Esophagus (tissue), 2 donors: ENCODE data around the gene NOL9. TPM values are rescaled to one million over a fixed set of nuclear protein-coding genes. Genes with fewer than 3 reads are reported as not detected.

Experiments
- H3K27ac ChIP-seq, 2 donors: one replicate each; pipeline ENCODE4 v1.5.1; 2013; ENCODE audit warnings: low read depth in 2 of 2, mild to moderate bottlenecking in 2 of 2, inconsistent platforms in 1 of 2, low read length in 1 of 2, moderate library complexity in 1 of 2
- H3K27me3 ChIP-seq, 2 donors: one replicate each; pipeline ENCODE4 v1.6.1; 2013; ENCODE audit warnings: low read length in 2 of 2, control low read depth in 1 of 2, mild to moderate bottlenecking in 1 of 2; ENCODE audit not compliant: insufficient read depth in 2 of 2, control insufficient read depth in 1 of 2
- H3K36me3 ChIP-seq, 2 donors: one replicate each; pipeline ENCODE4 v1.6.1; 2013; ENCODE audit warnings: low read length in 1 of 2; ENCODE audit not compliant: control insufficient read depth in 2 of 2, insufficient read depth in 2 of 2
- H3K4me1 ChIP-seq, 2 donors: one replicate each; pipeline ENCODE4 v1.6.1; 2013; ENCODE audit warnings: low read length in 1 of 2; ENCODE audit not compliant: control insufficient read depth in 2 of 2, insufficient read depth in 2 of 2
- H3K4me3 ChIP-seq, 2 donors: one replicate each; pipeline ENCODE4 v1.5.1; 2013; ENCODE audit warnings: low read length in 2 of 2, mild to moderate bottlenecking in 2 of 2, low read depth in 1 of 2, moderate library complexity in 1 of 2
- H3K9me3 ChIP-seq, 2 donors: one replicate each; pipeline ENCODE4 v1.6.1; 2013; ENCODE audit warnings: mild to moderate bottlenecking in 2 of 2, low read depth in 1 of 2, low read length in 1 of 2, moderate library complexity in 1 of 2; ENCODE audit not compliant: control insufficient read depth in 2 of 2, insufficient read depth in 1 of 2
- WGBS, 2 donors: extraction: QIAGEN DNeasy Blood & Tissue Kit; methylation state at CpG; one replicate each; pipeline ENCODE4 v1.1.7; 2013; 5-methylcytosine and 5-hydroxymethylcytosine counted together
- polyA plus RNA-seq, 2 donors: library from polyadenylated mRNA; stranded (reverse); fragments of 200-250 nt; gene quantifications; one replicate each; pipeline ENCODE4 v1.2.3, GENCODE V29; 2013
- donor health status: healthy with polysubstance abuse.
- donor health status: Bipolar disorder and iron deficiency.

Gene NOL9
- polyA plus RNA-seq, 2 donors: 3.8 to 5.7 TPM

GRCh38 chr1:6599141-6599975 is 45.0 kb upstream of the NOL9 start:
- H3K4me1 ChIP-seq: peaks cover 12 to 28% of the 10 kb centered on the region in 2 donors
- H3K9me3 ChIP-seq: no peaks in the 10 kb centered on the region
- H3K4me3 ChIP-seq: peak overlapping the region; percentile 46 to 98
- H3K27ac ChIP-seq: peak overlapping the region; percentile 97
- no peaks in the 10 kb centered on the region for H3K27me3 ChIP-seq
- 39 to 50% methylated on average over 31 of the region's 31 CpGs for WGBS, 2 donors
- peaks cover 12 to 39% of the 10 kb centered on the region in 2 donors for H3K36me3 ChIP-seq

- 56 to 70% methylated on average over 6 of the region's 6 CpGs for WGBS, 2 donors
- H3K27ac ChIP-seq: peak overlapping the region in 1 of 2 donors; percentile 59
- H3K9me3 ChIP-seq: peaks cover 0 to 1% of the 10 kb centered on the region in 2 donors
- H3K4me3 ChIP-seq: peak overlapping the region in 1 of 2 donors; percentile 5
- no peaks in the 10 kb centered on the region for H3K27me3 ChIP-seq
- H3K4me1 ChIP-seq: peaks cover 12 to 28% of the 10 kb centered on the region in 2 donors
- H3K36me3 ChIP-seq: peaks cover 17 to 54% of the 10 kb centered on the region in 2 donors
Observed at GRCh38 chr1:6597777-6598131, 43.4 kb upstream of the NOL9 start.

GRCh38 chr1:6596886-6597776 is 42.8 kb upstream of the NOL9 start:
- Histone ChIP-seq H3K27ac (peak overlapping the region in 1 of 2 donors; percentile 59), H3K36me3 (peaks cover 17 to 59% of the 10 kb centered on the region in 2 donors), H3K4me3 (peak overlapping the region in 1 of 2 donors; percentile 16), H3K27me3 (no peaks in the 10 kb centered on the region), H3K4me1 (peaks cover 12 to 28% of the 10 kb centered on the region in 2 donors), H3K9me3 (peaks cover 0 to 1% of the 10 kb centered on the region in 2 donors)
- 68 to 71% methylated on average over 15 of the region's 15 CpGs for WGBS, 2 donors

GRCh38 chr1:6596351-6596750 is 42.0 kb upstream of the NOL9 start:
- Histone ChIP-seq H3K4me3 (peak overlapping the region in 1 of 2 donors; percentile 16), H3K36me3 (peaks cover 19 to 65% of the 10 kb centered on the region in 2 donors)

GRCh38 chr1:6594977-6595740 is 40.8 kb upstream of the NOL9 start:
- H3K4me1 ChIP-seq: peaks cover 12 to 33% of the 10 kb centered on the region in 2 donors
- no peak overlapping the region for H3K4me3 ChIP-seq
- peaks cover 0 to 1% of the 10 kb centered on the region in 2 donors for H3K9me3 ChIP-seq
- peak overlapping the region in 1 of 2 donors; percentile 40 for H3K27ac ChIP-seq
- no peaks in the 10 kb centered on the region for H3K27me3 ChIP-seq
- peaks cover 20 to 74% of the 10 kb centered on the region in 2 donors for H3K36me3 ChIP-seq
- WGBS, 2 donors: 83 to 86% methylated on average over 11 of the region's 11 CpGs

More at GRCh38 chr1:6596351-6596750, 42.0 kb upstream of the NOL9 start:
- WGBS, 2 donors: 54 to 56% methylated on average over 7 of the region's 7 CpGs
- H3K27ac ChIP-seq: peak overlapping the region in 1 of 2 donors; percentile 7
- no peaks in the 10 kb centered on the region for H3K27me3 ChIP-seq
- peaks cover 0 to 1% of the 10 kb centered on the region in 2 donors for H3K9me3 ChIP-seq
- H3K4me1 ChIP-seq: peaks cover 12 to 31% of the 10 kb centered on the region in 2 donors

- H3K27ac ChIP-seq: no peak overlapping the region
- peaks cover 20 to 78% of the 10 kb centered on the region in 2 donors for H3K36me3 ChIP-seq
- no peaks in the 10 kb centered on the region for H3K27me3 ChIP-seq
- no peak overlapping the region for H3K4me3 ChIP-seq
- H3K9me3 ChIP-seq: peaks cover 0 to 1% of the 10 kb centered on the region in 2 donors
- H3K4me1 ChIP-seq: peaks cover 8 to 29% of the 10 kb centered on the region in 2 donors
- 90 to 92% methylated on average over 15 of the region's 15 CpGs for WGBS, 2 donors
Observed at GRCh38 chr1:6593810-6594209, 39.5 kb upstream of the NOL9 start.

GRCh38 chr1:6592865-6593593 is 38.7 kb upstream of the NOL9 start:
- H3K9me3 ChIP-seq: peaks cover 0 to 1% of the 10 kb centered on the region in 2 donors
- 82 to 88% methylated on average over 38 of the region's 38 CpGs for WGBS, 2 donors
- peaks cover 15 to 36% of the 10 kb centered on the region in 2 donors for H3K4me1 ChIP-seq
- no peak overlapping the region for H3K4me3 ChIP-seq
- H3K27ac ChIP-seq: no peak overlapping the region
- H3K36me3 ChIP-seq: peaks cover 23 to 82% of the 10 kb centered on the region in 2 donors
- no peaks in the 10 kb centered on the region for H3K27me3 ChIP-seq

- Histone ChIP-seq H3K27me3 (no peaks in the 10 kb centered on the region), H3K27ac (no peak overlapping the region), H3K4me1 (peaks cover 12 to 36% of the 10 kb centered on the region in 2 donors), H3K36me3 (peaks cover 21 to 78% of the 10 kb centered on the region in 2 donors), H3K9me3 (peaks cover 0 to 1% of the 10 kb centered on the region in 2 donors), H3K4me3 (no peak overlapping the region)
- 35 to 41% methylated on average over 5 of the region's 5 CpGs for WGBS, 2 donors
Observed at GRCh38 chr1:6592441-6592840, 38.1 kb upstream of the NOL9 start.
